Stomach (tissue), 4 donors: ENCODE measurements around the gene RASSF10.

Experiments used
- EP300 ChIP-seq: sonication (generic); formaldehyde crosslinking; IDR thresholded peaks from one replicate; pipeline ENCODE4 v1.6.1; 2017; ENCODE audit warnings: antibody characterized with exemption
- POLR2A ChIP-seq, 4 donors: fragments of 450-650 bp; IDR thresholded peaks; one replicate each; pipeline ENCODE4 v1.6.1; 2016; ENCODE audit warnings: antibody characterized with exemption in 4 of 4, control low read depth in 2 of 4, mild to moderate bottlenecking in 1 of 4, moderate library complexity in 1 of 4
- POLR2AphosphoS5 ChIP-seq, 3 donors: sonication (generic); formaldehyde crosslinking; IDR thresholded peaks; one replicate each; pipeline ENCODE4 v1.6.1; 2016; ENCODE audit warnings: antibody characterized with exemption in 3 of 3
- TF ChIP-seq, protein P1 (sequence below), 7 experiments: fragments of 450-650 bp in 4 of 7; fragments of 200-600 bp in 3 of 7; sonication (generic) in 3 of 7; IDR thresholded peaks; one replicate each; pipeline ENCODE4 v1.5.1; 2016 to 2019; ENCODE audit warnings: antibody characterized with exemption in 7 of 7, control low read depth in 2 of 7, mild to moderate bottlenecking in 1 of 7

DNA sequence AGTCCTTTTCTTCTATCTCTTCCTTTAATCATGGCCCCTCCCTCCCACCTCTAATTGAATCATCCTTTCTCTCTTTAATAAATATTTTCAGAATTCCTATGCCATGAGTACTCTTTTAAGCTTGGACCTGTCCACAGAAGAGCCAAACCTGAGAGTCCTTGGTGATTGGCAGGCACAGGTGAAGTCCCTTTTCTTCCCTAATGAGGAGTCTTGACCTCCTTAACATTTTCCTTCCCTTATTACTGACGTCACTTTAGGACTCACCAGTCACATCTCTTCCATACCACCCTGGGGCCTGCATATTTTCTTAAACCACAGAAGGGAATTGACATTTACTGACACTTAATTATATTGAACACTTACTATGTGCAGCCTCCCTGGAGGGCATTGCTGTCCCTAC lies 41.0 kb upstream of the RASSF10 start:
- TF ChIP-seq, protein P1, sequence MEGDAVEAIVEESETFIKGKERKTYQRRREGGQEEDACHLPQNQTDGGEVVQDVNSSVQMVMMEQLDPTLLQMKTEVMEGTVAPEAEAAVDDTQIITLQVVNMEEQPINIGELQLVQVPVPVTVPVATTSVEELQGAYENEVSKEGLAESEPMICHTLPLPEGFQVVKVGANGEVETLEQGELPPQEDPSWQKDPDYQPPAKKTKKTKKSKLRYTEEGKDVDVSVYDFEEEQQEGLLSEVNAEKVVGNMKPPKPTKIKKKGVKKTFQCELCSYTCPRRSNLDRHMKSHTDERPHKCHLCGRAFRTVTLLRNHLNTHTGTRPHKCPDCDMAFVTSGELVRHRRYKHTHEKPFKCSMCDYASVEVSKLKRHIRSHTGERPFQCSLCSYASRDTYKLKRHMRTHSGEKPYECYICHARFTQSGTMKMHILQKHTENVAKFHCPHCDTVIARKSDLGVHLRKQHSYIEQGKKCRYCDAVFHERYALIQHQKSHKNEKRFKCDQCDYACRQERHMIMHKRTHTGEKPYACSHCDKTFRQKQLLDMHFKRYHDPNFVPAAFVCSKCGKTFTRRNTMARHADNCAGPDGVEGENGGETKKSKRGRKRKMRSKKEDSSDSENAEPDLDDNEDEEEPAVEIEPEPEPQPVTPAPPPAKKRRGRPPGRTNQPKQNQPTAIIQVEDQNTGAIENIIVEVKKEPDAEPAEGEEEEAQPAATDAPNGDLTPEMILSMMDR (IDR thresholded peaks at IDR 0.05), result no peak
- TF ChIP-seq POLR2A (IDR thresholded peaks at IDR 0.05) (no peak), POLR2AphosphoS5 (IDR thresholded peaks at IDR 0.05) (no peak), EP300 (no peak)
